ENCODE data around the gene PPFIA2.
A peak's percentile ranks its signal among the peaks of the same experiment; 100 is the strongest.

The PPFIA2 gene

DNA sequence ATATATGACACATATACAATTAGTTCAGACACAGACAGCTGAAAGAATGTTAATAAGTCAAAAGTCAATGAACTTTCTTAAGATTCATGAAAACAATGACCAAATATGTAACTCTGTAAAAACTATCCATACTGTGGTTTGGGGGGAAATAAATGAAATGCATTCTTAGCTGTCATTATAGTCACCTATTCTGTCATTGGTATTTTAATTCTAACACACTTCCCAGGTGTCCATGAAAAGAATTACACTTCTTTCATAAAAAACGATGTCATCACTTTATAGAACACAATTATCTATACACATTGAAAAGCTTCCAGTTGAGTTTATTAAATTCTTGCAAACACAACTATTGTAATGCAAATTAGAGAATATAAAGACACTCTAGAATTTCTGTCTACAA lies 35.8 kb downstream of the PPFIA2 start:
- no peak for DNase-seq (ENCODE audit: low read depth)
- TF ChIP-seq, protein P1, sequence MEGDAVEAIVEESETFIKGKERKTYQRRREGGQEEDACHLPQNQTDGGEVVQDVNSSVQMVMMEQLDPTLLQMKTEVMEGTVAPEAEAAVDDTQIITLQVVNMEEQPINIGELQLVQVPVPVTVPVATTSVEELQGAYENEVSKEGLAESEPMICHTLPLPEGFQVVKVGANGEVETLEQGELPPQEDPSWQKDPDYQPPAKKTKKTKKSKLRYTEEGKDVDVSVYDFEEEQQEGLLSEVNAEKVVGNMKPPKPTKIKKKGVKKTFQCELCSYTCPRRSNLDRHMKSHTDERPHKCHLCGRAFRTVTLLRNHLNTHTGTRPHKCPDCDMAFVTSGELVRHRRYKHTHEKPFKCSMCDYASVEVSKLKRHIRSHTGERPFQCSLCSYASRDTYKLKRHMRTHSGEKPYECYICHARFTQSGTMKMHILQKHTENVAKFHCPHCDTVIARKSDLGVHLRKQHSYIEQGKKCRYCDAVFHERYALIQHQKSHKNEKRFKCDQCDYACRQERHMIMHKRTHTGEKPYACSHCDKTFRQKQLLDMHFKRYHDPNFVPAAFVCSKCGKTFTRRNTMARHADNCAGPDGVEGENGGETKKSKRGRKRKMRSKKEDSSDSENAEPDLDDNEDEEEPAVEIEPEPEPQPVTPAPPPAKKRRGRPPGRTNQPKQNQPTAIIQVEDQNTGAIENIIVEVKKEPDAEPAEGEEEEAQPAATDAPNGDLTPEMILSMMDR (IDR thresholded peaks at IDR 0.05; ENCODE audit: control insufficient read depth, extremely low read depth, insufficient read depth) = no peak
- H3K4me3 ChIP-seq (ENCODE audit: low read depth, low read length) = no peak overlapping the region

DNA sequence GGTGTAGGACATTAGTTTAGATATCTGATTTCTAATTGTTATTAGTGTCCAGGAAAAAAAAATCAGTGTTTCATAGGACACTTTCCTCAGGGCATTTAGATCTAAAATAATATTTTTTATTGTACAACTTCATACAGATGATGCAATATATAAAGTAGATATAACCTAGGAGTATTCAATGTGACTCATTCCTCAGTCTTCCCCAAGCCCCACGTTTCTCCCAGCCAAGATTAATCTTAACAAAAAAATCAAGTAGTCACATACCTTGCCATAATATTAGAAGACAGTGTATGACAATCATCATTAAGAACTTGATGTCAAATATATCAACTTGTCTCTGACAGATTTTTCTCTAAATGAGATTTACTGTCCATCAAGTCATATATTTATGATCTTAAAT lies 37.1 kb downstream of the PPFIA2 start:
- TF ChIP-seq, protein P1 (IDR thresholded peaks at IDR 0.05; ENCODE audit: control insufficient read depth, extremely low read depth, insufficient read depth) = no peak
- DNase-seq (ENCODE audit: low read depth) = no peak
- no peak overlapping the region for H3K4me3 ChIP-seq (ENCODE audit: low read depth, low read length)

DNA sequence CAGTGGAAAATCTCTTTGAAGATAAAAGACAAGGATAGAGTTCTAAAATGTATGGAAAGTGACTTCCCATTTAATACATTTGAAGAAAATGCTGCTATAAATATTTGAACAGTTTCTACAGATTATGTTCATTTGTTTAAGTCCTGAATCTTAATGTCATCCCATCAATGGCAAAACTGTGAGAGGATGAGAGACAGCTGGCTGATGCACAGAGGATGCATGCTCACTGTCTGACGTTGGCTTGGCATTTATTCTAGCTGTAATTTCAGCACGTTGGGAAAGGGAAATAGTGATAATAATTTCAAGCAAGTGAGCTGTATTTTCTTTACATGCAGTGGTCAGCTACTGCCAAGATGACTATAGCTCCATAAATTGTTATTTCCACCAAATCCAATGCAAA lies 40.5 kb downstream of the PPFIA2 start:
- no peak for DNase-seq (ENCODE audit: low read depth)
- no peak overlapping the region for H3K4me3 ChIP-seq (ENCODE audit: low read depth, low read length)
- TF ChIP-seq, protein P1 (IDR thresholded peaks at IDR 0.05; ENCODE audit: control insufficient read depth, extremely low read depth, insufficient read depth) = no peak

DNA sequence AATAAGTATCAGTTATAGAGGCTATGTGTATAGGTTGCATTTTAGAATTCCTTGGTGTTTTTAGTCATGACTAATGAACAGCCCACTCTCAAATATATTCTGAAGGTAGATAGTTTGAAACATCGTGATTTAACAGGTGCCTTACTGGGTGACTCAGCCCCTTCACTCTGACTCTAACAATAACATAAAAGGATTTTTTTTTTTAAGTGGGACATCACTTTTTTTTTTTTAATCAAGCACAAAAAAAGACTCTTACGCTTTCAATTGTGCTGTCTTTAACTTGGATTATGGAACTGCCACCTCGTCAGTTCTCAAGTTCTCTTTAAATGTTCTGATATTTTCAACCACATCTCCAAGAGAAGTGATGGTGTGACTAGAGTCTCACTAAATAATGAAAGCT lies 46.6 kb downstream of the PPFIA2 start:
- no peak for DNase-seq (ENCODE audit: low read depth)
- no peak overlapping the region for H3K4me3 ChIP-seq (ENCODE audit: low read depth, low read length)
- TF ChIP-seq, protein P1 (IDR thresholded peaks at IDR 0.05; ENCODE audit: control insufficient read depth, extremely low read depth, insufficient read depth) = no peak

DNA sequence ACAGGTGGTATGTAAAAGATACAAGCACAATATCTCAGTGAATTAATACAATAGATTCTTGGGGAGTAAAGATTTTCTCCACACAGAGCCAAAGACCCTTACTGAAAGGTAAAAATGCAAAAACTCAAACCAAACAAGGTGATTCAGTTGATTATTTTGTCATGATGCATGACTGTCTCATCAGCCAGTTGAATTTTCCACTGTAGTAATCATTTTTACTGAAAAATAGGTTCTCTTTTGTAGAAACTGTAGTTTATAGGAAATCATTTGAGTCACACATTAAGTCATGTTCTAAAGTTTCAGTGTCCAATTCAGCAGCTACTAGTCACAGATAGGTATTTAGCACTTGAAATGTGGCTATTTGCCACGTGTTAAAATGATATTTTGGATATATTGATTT lies 53.6 kb downstream of the PPFIA2 start:
- TF ChIP-seq, protein P1 (IDR thresholded peaks at IDR 0.05; ENCODE audit: control insufficient read depth, extremely low read depth, insufficient read depth) = no peak
- H3K4me3 ChIP-seq (ENCODE audit: low read depth, low read length) = no peak overlapping the region
- DNase-seq (ENCODE audit: low read depth) = no peak

DNA sequence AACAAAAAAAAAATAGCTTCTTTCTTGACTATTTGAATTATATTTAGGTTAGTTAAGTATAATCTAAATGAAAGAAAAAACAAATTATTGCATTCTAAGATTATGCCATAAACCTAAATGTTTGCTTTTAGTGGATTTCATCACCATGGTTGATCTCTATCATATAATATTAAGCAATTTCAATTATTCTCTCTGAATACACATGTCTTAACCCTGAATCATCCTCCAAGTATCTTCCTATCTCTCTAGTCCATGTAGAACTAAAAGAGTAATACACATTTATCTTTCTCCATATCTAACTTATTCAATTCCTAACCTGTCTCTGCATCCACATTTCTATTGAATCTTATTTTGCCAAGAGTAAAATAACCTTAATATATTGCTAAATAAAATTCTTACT lies 59.6 kb downstream of the PPFIA2 start:
- TF ChIP-seq, protein P1 (IDR thresholded peaks at IDR 0.05; ENCODE audit: control insufficient read depth, extremely low read depth, insufficient read depth) = no peak
- no peak overlapping the region for H3K4me3 ChIP-seq (ENCODE audit: low read depth, low read length)
- no peak for DNase-seq (ENCODE audit: low read depth)

DNA sequence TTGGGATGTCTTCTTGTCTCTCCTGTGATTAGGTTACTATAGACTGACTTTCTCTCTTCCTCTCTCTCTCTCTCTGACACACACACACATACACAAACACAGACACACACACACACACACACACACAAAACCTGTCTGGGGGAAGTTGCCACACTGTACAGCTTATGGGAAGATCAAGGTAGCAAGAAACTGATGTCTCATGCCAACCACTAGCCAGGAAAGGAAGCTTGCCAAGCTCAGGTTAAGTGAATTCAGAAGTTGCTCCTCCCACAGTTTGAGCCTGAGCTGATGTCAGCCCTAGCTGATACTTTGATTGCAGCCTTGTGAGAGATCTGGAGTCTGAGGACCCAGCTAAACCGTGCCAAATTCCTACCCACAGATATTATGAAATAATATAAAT lies 67.1 kb downstream of the PPFIA2 start:
- TF ChIP-seq, protein P1 (IDR thresholded peaks at IDR 0.05; ENCODE audit: control insufficient read depth, extremely low read depth, insufficient read depth) = no peak
- DNase-seq (ENCODE audit: low read depth) = peak; percentile 77
- no peak overlapping the region for H3K4me3 ChIP-seq (ENCODE audit: low read depth, low read length)

Measured in LNCaP clone FGC (cell line).